Subcutaneous adipose tissue (tissue), 4 donors: Measurements from ENCODE around the gene RAP1B. TPM values are rescaled to one million over a fixed set of nuclear protein-coding genes. Genes with fewer than 3 reads are reported as not detected.

ENCODE experiments used
- CTCF ChIP-seq: fragments of 450-650 bp; IDR thresholded peaks from one replicate; pipeline ENCODE4 v1.5.1; 2016; ENCODE audit warnings: low read depth, mild to moderate bottlenecking, control low read depth, antibody characterized with exemption, moderate library complexity
- small RNA-seq: library from RNA; depleted of rRNA; stranded (forward); fragments of <200 nt; gene quantifications from one replicate; pipeline ENCODE3, GENCODE V24; 2016
- total RNA-seq, 4 donors: library from RNA; depleted of rRNA; stranded (reverse); fragments of >200 nt; gene quantifications; one replicate each; pipeline ENCODE4 v1.1.0, GENCODE V29; 2016

The RAP1B gene
- total RNA-seq, 4 donors from 2014 or later: 194 to 453 (median 272) TPM

GRCh38 chr12:68674376-68674775, 63.7 kb downstream of the RAP1B start:
- no peak for TF ChIP-seq CTCF

- TF ChIP-seq CTCF: no peak
These were observed 64.6 kb downstream of the RAP1B start for GRCh38 chr12:68675101-68675842.

GRCh38 chr12:68686262-68686594, 75.5 kb downstream of the RAP1B start:
- no peak for TF ChIP-seq CTCF

- no peak for TF ChIP-seq CTCF
These were observed 76.2 kb downstream of the RAP1B start, which contains the start of gene NUP107 for GRCh38 chr12:68686595-68687521. Gene NUP107, plus strand, starts transcription at chr12:68686978. Its CDS starts 88 bp downstream, at chr12:68687066.

- no peak for TF ChIP-seq CTCF
These were observed 84.8 kb downstream of the RAP1B start for GRCh38 chr12:68695454-68695853.

- no peak for TF ChIP-seq CTCF
These were observed 88.8 kb downstream of the RAP1B start for GRCh38 chr12:68699486-68699885.

Small RNA genes within 50 kb of the gene (small RNA-seq; reads per million reads assigned to genes)
- gene RF00017 (not detected), gene SNORA70G (not detected)

Other genes with a start within 250 kb of the RAP1B start
- 10 to 100 TPM; 41.0 to 68.3 (median 51.1) TPM for gene NUP107, start 76.1 kb downstream of the RAP1B start, total RNA-seq
- gene SLC35E3, start 135.3 kb downstream of the RAP1B start, total RNA-seq: 10 to 100 TPM in 1 of 4 donors, 1 to 10 TPM in 3; 2.0 to 13.9 (median 5.5) TPM
- gene MDM2, start 197.3 kb downstream of the RAP1B start, total RNA-seq: 100 to 1,000 TPM in 3 of 4 donors, 10 to 100 TPM in 1; 99.8 to 117 (median 107) TPM